GM06990 (cell line): ENCODE results near the gene PARP9.

ENCODE experiments used
- DNase-seq: peaks from one replicate; pipeline ENCODE4 v3.0.0-alpha.2; 2011; ENCODE audit not compliant: insufficient read length; ENCODE audit errors: extremely low read depth
- H3K27me3 ChIP-seq: replicated peaks from 2 replicates; pipeline ENCODE4 v1.6.0; 2011; ENCODE audit warnings: low read length; ENCODE audit not compliant: control insufficient read depth, insufficient read depth
- H3K36me3 ChIP-seq: 2 replicates; pipeline ENCODE4 v1.5.1; 2011; ENCODE audit warnings: low read length; ENCODE audit not compliant: control insufficient read depth, insufficient read depth
- H3K4me3 ChIP-seq: replicated peaks from 2 replicates; pipeline ENCODE4 v1.5.1; 2011; ENCODE audit warnings: low read depth, mild to moderate bottlenecking, control low read depth, low read length
- CTCF ChIP-seq: IDR thresholded peaks from 2 replicates; pipeline ENCODE4 v1.5.1; 2011; ENCODE audit warnings: low read length, control low read depth, mild to moderate bottlenecking, inconsistent platforms; ENCODE audit not compliant: insufficient read depth, poor library complexity, severe bottlenecking

Gene PARP9

GRCh38 chr3:122533931-122534334 lies 30.2 kb downstream of the PARP9 start:
- Histone ChIP-seq H3K4me3 (no peak overlapping the region), H3K36me3 (peaks cover 2% of the 10 kb centered on the region), H3K27me3 (no peaks in the 10 kb centered on the region)
- no peak for TF ChIP-seq CTCF
- peak; percentile 70 for DNase-seq

DNA sequence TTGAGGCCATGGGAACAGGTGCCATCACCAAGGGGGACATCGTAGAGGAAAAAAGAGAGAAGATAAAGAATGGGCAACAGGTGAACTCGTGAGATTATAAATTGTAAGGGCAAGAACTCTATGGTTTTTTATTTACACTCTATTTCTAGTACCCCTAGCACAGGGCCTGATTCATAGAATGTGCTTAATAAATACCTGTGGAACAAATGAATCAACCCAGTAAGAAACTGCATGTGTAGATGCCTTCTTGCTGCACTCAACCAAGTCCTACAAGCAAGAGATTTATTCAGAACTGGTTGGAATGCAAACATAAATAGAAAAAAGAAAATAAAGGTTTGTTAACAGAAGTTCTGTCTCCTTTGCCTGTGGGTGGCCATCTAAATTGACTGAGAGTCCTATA lies 30.6 kb downstream of the PARP9 start:
- Histone ChIP-seq H3K4me3 (no peak overlapping the region), H3K27me3 (no peaks in the 10 kb centered on the region), H3K36me3 (peaks cover 2% of the 10 kb centered on the region)
- TF ChIP-seq CTCF = no peak
- no peak for DNase-seq

DNA sequence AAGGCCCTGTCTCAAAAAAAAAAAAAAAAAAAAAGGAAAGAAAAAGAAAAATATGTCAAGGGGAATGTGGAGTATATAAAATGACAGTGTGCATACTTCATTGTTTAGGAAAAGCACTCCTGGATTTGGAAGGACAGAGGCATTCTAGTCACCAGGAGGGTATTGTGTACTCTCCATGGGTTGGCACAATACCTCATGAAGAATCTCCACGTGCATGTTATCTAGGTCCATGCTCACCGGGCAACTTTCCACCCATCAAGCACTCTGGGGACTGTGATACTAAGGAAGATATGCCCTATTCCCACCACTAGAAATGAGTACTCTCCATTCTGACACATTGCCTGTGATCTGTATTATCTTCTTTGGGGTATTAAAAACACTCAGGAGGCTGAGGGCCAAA lies 33.9 kb downstream of the PARP9 start:
- peaks cover 2% of the 10 kb centered on the region for H3K36me3 ChIP-seq
- DNase-seq = no peak
- TF ChIP-seq CTCF = no peak
- no peaks in the 10 kb centered on the region for H3K27me3 ChIP-seq
- no peak overlapping the region for H3K4me3 ChIP-seq

DNA sequence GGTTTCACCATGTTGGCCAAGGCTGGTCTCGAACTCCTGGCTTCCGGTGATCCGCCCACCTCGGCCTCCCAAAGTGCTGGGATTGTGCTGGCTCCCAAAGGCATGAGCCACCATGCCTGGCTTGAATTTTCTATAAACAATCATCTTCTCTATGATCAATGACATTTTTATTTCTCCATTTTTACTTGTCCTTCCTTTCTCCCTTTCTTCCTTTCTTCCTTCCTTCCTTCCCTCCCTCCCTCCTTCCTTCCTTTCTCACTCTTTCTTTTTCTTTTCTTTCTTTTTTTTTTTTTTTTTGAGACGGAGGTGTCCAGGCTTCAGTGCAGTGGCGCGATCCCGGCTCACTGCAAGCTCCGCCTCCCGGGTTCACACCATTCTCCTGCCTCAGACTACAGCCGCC lies 40.8 kb downstream of the PARP9 start:
- DNase-seq = no peak
- H3K4me3 ChIP-seq = no peak overlapping the region

DNA sequence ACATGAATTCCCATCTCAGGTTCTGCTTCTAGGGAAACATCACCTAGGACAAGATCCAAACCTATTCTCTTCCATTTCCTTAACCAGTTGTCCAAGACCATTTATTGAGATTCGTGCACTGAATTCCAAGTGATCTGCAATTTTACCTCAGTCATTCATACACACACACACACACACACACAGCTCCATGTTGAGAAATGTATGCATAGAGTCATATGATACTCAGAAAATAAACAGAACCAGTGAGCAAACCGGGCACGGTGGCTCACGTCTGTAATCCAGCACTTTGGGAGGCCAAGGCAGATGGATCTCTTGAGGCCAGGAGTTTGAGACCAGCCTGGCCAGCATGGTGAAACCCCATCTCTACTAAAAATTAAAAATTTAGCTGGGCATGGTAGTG lies 43.2 kb downstream of the PARP9 start:
- TF ChIP-seq CTCF = no peak
- no peak for DNase-seq
- no peaks in the 10 kb centered on the region for H3K36me3 ChIP-seq
- no peaks in the 10 kb centered on the region for H3K27me3 ChIP-seq
- H3K4me3 ChIP-seq = no peak overlapping the region

More for the DNA sequence above, 40.8 kb downstream of the PARP9 start:
- Histone ChIP-seq H3K27me3 (no peaks in the 10 kb centered on the region), H3K36me3 (no peaks in the 10 kb centered on the region; the same call in 1 of the 2 replicates)
- no peak for TF ChIP-seq CTCF

DNA sequence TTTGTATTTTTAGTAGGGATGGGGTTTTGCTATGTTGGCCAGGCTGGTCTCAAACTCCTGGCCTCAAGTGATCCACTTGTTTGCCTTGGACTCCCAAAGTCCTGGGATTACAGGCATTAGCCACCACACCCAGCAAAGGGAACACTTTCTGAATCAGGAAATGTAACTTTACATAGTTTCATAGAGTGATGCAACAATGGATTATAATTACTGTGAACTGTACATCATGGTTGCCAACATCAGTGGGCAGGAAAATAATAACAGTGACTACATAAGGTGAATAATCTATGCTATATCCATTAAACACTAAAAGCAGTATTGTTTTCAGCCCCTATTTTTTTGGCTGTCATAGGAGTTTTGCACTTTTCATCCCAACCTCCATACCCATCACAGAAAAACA lies 44.4 kb downstream of the PARP9 start:
- no peak for DNase-seq
- H3K4me3 ChIP-seq = no peak overlapping the region
- no peak for TF ChIP-seq CTCF
- no peaks in the 10 kb centered on the region for H3K27me3 ChIP-seq
- no peaks in the 10 kb centered on the region for H3K36me3 ChIP-seq
